Large intestine (tissue), 3 donors: ENCODE measurements around the gene LRRC1. TPM values are rescaled to one million over a fixed set of nuclear protein-coding genes. Genes with fewer than 3 reads are reported as not detected.

Experiments
- DNase-seq, 2 donors: peaks; one replicate each; pipeline versions ENCODE4 v3.0.0 to v3.0.0-alpha.2; 2013
- H3K27ac ChIP-seq: one replicate; pipeline ENCODE4 v1.5.1; 2013; ENCODE audit warnings: low read length
- H3K27me3 ChIP-seq: 2 replicates; pipeline ENCODE4 v1.6.1; 2013; ENCODE audit warnings: low read length; ENCODE audit not compliant: control insufficient read depth, insufficient read depth
- H3K36me3 ChIP-seq: 2 replicates; pipeline ENCODE4 v1.6.1; 2013; ENCODE audit warnings: low read length; ENCODE audit not compliant: control insufficient read depth, insufficient read depth
- H3K4me1 ChIP-seq: one replicate; pipeline ENCODE4 v1.6.1; 2013; ENCODE audit warnings: low read length; ENCODE audit not compliant: control insufficient read depth, insufficient read depth
- H3K4me3 ChIP-seq: one replicate; pipeline ENCODE4 v1.5.1; 2013; ENCODE audit warnings: low read length
- H3K9me3 ChIP-seq: one replicate; pipeline ENCODE4 v1.6.1; 2013; ENCODE audit warnings: mild to moderate bottlenecking, low read depth, low read length, moderate library complexity; ENCODE audit not compliant: control insufficient read depth
- WGBS: methylation state at CpG from one replicate; pipeline ENCODE4 v1.1.5; 2013; ENCODE audit warnings: low lambda C conversion rate; ENCODE audit not compliant: insufficient coverage; 5-methylcytosine and 5-hydroxymethylcytosine counted together
- polyA plus RNA-seq: library from polyadenylated mRNA; unstranded; fragments of 120-200 nt; gene quantifications from one replicate; pipeline ENCODE4 v1.2.1, GENCODE V29; 2013

The LRRC1 gene
- polyA plus RNA-seq, 1 donor = 40.6 TPM

DNA sequence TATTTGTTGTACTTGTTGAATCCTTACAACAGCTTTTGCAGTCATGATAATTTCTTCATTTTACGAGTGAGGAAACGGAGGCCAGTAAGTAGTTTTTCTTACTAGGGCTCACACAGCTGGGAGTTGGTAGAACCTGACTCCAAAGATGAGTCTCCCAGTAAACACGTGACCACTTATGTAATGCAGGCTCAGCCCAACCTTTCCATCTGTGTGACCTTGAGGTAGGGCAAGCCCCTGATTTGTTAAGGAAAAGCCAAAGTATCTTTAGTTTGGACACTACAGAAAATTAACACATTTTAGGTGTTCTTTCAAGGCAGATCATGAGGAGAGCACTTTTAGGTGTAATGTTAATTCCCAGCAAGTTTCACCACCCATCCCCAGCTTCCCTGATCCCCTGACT, 111.3 kb downstream of the LRRC1 start:
- no peak overlapping the region for H3K4me3 ChIP-seq
- no peak overlapping the region for H3K27ac ChIP-seq
- whole genome bisulfite sequencing = no CpG with 5 or more reads among the region's 3 CpGs
- H3K4me1 ChIP-seq = no peaks in the 10 kb centered on the region
- H3K27me3 ChIP-seq = no peaks in the 10 kb centered on the region
- no peaks in the 10 kb centered on the region for H3K9me3 ChIP-seq
- H3K36me3 ChIP-seq = peaks cover 34% of the 10 kb centered on the region
- DNase-seq = no peak

DNA sequence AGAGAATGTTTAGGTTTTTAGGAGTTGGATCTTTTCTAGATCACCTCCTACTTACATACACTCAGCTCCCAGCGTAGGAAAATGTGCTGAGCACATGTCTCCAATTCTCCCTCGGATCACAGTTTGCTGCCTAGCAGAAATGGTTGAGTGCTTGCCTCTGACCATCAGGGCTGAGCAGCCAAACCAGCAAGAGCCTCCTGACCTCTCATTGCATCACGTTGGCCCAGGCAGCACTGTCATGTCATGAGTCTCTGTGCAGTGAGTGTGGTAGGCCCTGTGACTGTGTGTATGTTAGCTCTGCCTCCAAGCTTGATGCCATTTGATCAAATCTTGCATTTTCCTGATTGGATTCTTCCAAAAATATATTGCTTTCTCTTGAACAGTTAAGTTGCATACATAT, 112.0 kb downstream of the LRRC1 start:
- DNase-seq = no peak
- no peak overlapping the region for H3K27ac ChIP-seq
- no peaks in the 10 kb centered on the region for H3K9me3 ChIP-seq
- no CpG with 5 or more reads among the region's 3 CpGs for WGBS
- no peaks in the 10 kb centered on the region for H3K27me3 ChIP-seq
- H3K4me3 ChIP-seq = no peak overlapping the region
- H3K36me3 ChIP-seq = peaks cover 31% of the 10 kb centered on the region
- no peaks in the 10 kb centered on the region for H3K4me1 ChIP-seq

DNA sequence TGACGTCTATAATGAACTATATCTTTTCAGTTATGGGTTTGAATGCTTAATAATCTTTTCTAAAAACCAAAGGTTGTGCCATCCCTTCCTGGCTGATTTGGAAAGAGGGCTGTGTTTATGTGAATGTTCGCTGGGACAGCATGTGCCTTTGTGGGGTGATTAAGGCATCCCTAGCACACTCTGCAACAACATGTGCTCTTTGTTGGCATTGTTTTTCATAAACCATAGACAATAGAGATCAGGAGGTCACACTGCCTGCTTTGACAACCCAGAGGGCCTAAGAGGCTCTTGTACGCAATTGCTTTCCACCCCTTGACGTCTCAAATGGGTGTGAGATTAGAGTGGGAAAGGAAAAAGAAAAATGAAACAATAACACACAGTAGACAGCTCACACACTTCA, 116.0 kb downstream of the LRRC1 start:
- no CpG with 5 or more reads among the region's 4 CpGs for WGBS
- peaks cover 16% of the 10 kb centered on the region for H3K4me1 ChIP-seq
- no peaks in the 10 kb centered on the region for H3K27me3 ChIP-seq
- no peak overlapping the region for H3K4me3 ChIP-seq
- DNase-seq = no peak
- no peak overlapping the region for H3K27ac ChIP-seq
- no peaks in the 10 kb centered on the region for H3K9me3 ChIP-seq
- H3K36me3 ChIP-seq = peaks cover 8% of the 10 kb centered on the region

DNA sequence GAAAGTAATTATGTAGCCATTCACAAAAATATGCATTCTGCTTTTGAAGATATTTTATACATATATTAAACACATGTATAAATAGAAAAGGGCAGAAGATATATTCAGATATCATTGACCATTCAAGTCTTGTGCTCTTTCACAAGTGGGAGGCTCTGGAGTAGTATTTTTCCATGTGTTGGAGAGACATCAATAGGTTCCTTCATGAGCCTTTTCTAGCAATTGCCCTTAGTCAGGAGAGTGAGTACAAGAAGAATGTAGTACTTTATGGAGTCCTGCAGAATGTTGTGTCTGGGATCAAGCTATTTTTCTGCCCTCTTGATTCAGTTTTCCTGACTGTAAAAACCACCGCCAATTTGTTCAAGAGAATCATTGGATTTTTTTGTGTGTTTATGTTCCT, 117.9 kb downstream of the LRRC1 start:
- WGBS = 83% methylated on average over 1 of the region's 1 CpG
- no peaks in the 10 kb centered on the region for H3K9me3 ChIP-seq
- H3K36me3 ChIP-seq = peaks cover 5% of the 10 kb centered on the region
- H3K27me3 ChIP-seq = no peaks in the 10 kb centered on the region
- no peak overlapping the region for H3K4me3 ChIP-seq
- peak in 1 of 2 donors; percentile 14 for DNase-seq
- H3K4me1 ChIP-seq = peaks cover 16% of the 10 kb centered on the region
- H3K27ac ChIP-seq = peak overlapping the region; percentile 48

DNA sequence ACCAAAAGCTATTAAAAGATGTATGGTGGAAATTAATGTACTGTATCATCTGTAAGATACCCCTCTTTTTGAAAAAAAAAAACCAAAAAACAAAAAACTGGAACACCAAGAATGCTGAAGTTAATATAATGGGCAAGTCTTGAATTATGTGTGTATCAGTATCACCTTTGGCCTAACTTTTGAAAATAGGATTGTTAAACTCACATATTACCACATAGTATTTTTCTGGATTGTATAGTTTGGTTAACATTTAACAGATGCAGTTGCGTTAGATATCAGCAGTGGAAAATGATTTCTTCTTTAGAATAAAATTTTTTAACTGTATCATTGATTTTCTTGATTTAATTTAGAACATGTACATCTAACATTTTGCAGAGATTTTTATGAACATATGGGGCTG, 118.5 kb downstream of the LRRC1 start:
- Histone ChIP-seq H3K4me1 (peaks cover 16% of the 10 kb centered on the region), H3K27ac (peak overlapping the region; percentile 48), H3K4me3 (no peak overlapping the region), H3K27me3 (no peaks in the 10 kb centered on the region), H3K9me3 (no peaks in the 10 kb centered on the region), H3K36me3 (peaks cover 5% of the 10 kb centered on the region)
- 0% methylated on average over 1 of the region's 1 CpG for WGBS
- DNase-seq = peak; percentile 29 to 42

DNA sequence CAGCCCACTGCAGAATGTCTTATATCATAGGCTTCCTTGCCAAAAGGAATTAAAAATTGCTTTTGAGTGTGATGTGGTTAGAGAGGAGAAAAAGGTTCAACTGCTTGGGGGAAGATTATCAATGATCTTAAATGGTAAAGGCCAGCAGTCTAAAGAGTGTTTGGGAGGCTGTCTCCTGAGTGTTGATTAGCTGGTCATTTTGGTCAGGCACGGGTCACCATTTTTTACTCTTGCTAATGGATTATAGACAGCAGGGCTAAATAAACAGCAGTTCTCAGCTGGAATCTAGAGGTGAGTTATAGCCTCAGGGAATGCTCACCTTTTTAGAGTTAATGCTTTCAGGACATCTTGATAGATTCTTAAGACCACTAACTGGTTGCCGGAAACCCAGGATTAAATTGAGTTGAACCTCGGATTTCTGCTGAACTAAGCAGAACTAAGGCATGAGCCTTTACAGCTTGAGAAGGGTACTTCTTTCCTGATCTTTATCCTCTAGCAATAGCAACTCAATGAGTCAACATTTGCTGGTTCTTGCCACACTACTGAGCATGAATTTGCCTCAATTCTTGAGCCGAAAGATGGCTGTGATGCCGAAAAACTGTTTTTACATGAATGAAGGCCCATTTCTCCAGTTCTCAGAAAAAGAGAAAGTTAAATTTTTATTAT, 120.4 kb downstream of the LRRC1 start:
- peaks cover 16% of the 10 kb centered on the region for H3K4me1 ChIP-seq
- H3K4me3 ChIP-seq = no peak overlapping the region
- no peaks in the 10 kb centered on the region for H3K27me3 ChIP-seq
- no peaks in the 10 kb centered on the region for H3K9me3 ChIP-seq
- peak; percentile 36 to 48 for DNase-seq
- 40% methylated on average over 1 of the region's 5 CpGs for WGBS
- peaks cover 12% of the 10 kb centered on the region for H3K36me3 ChIP-seq
- H3K27ac ChIP-seq = peak overlapping the region; percentile 67

DNA sequence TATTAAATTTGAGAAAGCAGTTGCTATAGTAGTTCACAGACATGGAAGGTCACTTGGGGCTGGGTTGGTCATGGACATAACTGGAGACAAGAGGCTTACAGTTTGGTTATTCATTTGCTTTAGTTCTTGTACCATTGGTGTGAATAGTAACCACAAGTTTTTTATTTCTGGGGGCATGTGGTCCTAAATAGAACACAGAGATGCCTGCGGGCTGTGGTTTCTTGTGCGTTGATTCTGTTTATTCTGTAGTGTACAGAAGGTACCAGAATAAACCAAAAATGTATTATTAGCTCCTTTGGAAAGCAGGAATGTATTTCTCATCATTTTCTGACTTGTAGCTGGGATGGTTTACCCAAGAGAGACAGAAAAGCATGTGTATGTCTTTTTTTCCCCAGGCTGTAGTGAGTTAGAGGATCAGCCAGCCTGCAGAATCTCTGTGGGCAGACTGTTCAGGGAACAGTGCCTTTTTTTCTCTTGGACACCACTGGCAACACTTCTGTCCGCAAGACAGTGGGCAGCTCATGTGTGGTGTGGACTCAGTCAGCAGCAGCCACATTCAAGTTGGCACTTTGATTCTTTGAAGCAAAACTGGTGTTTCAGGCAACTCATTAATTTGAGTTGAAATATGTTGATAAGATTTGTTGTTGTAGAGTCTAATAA, 122.1 kb downstream of the LRRC1 start:
- peaks cover 16% of the 10 kb centered on the region for H3K4me1 ChIP-seq
- DNase-seq = no peak
- H3K4me3 ChIP-seq = no peak overlapping the region
- no peaks in the 10 kb centered on the region for H3K27me3 ChIP-seq
- no peak overlapping the region for H3K27ac ChIP-seq
- WGBS = no CpG with 5 or more reads among the region's 3 CpGs
- H3K36me3 ChIP-seq = peaks cover 24% of the 10 kb centered on the region
- no peaks in the 10 kb centered on the region for H3K9me3 ChIP-seq

DNA sequence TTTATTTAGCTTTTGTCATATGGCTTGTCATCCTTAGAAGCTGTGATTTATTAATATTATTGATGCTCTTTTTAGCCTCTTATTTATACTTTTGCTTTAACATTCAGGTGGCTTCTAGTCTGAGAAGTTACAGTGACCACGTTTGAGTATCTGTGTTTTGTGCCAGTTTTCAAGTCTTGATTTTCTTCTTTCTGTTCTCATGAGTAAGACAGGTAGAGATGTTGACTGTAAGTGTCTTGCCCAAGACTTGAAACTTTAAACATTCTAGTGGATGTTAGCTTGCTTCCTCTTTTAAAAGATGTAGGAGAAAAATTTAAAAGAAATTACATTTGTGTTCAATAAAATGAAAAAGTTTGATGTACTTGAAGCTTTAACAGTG, 122.6 kb downstream of the LRRC1 start:
- no peaks in the 10 kb centered on the region for H3K27me3 ChIP-seq
- DNase-seq = no peak
- no peak overlapping the region for H3K27ac ChIP-seq
- WGBS = no CpG with 5 or more reads among the region's 1 CpG
- peaks cover 16% of the 10 kb centered on the region for H3K4me1 ChIP-seq
- H3K9me3 ChIP-seq = no peaks in the 10 kb centered on the region
- H3K4me3 ChIP-seq = no peak overlapping the region
- peaks cover 26% of the 10 kb centered on the region for H3K36me3 ChIP-seq

DNA sequence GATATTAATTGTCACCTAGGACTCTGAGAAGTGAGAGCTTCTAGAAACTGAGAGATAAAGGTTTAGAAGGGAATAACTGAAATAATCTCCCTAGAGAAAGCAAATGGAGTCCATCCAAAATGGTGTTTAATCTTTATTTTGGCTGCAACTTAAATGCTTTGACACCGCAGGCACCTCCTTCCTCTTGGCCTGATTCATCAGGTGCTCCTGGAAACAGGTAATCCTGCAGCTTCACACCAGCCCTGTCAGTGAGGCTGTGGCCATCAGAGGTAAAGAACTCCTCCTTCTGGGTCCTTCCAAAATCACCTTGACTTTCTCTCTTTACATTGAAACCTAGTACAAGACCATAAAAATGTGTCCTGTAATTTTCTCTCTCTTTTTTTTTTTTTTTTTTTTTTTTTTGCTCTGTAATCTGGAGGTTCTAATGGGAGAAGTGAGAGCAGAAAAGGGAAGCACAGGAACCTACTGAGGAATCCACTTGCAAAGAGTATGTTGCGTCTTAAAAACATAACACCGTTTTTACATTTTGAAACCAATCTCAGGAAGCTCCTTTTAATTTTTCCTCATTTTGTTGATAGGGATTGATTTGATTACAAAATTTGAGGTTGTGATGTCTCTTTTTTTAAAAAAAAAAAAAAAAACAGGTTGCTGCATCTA, 124.2 kb downstream of the LRRC1 start:
- Histone ChIP-seq H3K4me3 (no peak overlapping the region), H3K4me1 (peaks cover 7% of the 10 kb centered on the region), H3K9me3 (no peaks in the 10 kb centered on the region), H3K36me3 (peaks cover 28% of the 10 kb centered on the region), H3K27ac (no peak overlapping the region), H3K27me3 (no peaks in the 10 kb centered on the region)
- no CpG with 5 or more reads among the region's 3 CpGs for WGBS
- no peak for DNase-seq

DNA sequence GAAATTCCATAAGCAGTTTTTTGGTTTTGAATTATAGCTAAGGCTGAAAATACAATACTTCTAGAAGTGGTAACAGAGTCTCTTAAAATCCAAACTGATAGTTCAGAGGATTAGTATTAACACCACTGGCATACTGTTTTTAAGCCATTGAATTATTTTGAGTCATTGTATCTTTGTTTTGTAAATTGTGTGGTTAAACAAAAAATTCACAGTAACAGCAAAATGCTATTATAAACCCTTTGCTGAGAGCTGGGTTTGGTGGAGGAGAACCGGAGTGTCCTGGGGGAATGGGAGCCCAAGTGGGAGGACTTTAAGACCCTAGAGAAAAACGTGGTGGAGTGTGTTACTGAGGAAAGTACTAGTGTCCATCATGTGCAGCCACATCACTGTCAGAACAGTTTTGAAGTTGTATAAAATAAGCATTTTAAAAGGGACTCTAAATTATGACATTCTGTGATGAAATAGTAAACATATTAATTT, 125.1 kb downstream of the LRRC1 start:
- WGBS = no CpG with 5 or more reads among the region's 2 CpGs
- no peaks in the 10 kb centered on the region for H3K9me3 ChIP-seq
- no peak overlapping the region for H3K4me3 ChIP-seq
- peaks cover 26% of the 10 kb centered on the region for H3K36me3 ChIP-seq
- no peak overlapping the region for H3K27ac ChIP-seq
- DNase-seq = no peak
- H3K4me1 ChIP-seq = peaks cover 7% of the 10 kb centered on the region
- H3K27me3 ChIP-seq = no peaks in the 10 kb centered on the region
